KOPT-K1 (cell line): ENCODE data around the gene SLC2A1.

Source experiments
- H3K27ac ChIP-seq: fragments of 200-600 bp; sonication (generic); 2 replicates; pipeline ENCODE4 v1.5.1; 2016; ENCODE audit warnings: antibody characterized with exemption, mild to moderate bottlenecking, low read depth, low read length; ENCODE audit not compliant: poor library complexity, severe bottlenecking
- H3K36me3 ChIP-seq: fragments of 200-600 bp; sonication (generic); 2 replicates; pipeline ENCODE4 v1.5.1; 2017; ENCODE audit warnings: antibody characterized with exemption, mild to moderate bottlenecking, low read length, moderate library complexity; ENCODE audit not compliant: insufficient read depth
- H3K9me3 ChIP-seq: fragments of 200-600 bp; sonication (generic); 2 replicates; pipeline ENCODE4 v1.5.1; 2017; ENCODE audit warnings: antibody characterized with exemption, low read length, mild to moderate bottlenecking; ENCODE audit not compliant: insufficient read depth, poor library complexity, severe bottlenecking

Gene SLC2A1

GRCh38 chr1:42971841-42972291, 13.2 kb upstream of the SLC2A1 start:
- H3K27ac ChIP-seq, result no peak overlapping the region
- H3K36me3 ChIP-seq, result no peaks in the 10 kb centered on the region
- H3K9me3 ChIP-seq, result no peaks in the 10 kb centered on the region

- Histone ChIP-seq H3K36me3 (no peaks in the 10 kb centered on the region), H3K9me3 (no peaks in the 10 kb centered on the region), H3K27ac (no peak overlapping the region)
These were observed 11.5 kb upstream of the SLC2A1 start for GRCh38 chr1:42970143-42970542.

- H3K36me3 ChIP-seq, result no peaks in the 10 kb centered on the region
- no peaks in the 10 kb centered on the region for H3K9me3 ChIP-seq
- no peak overlapping the region for H3K27ac ChIP-seq
These were observed 10.0 kb upstream of the SLC2A1 start for GRCh38 chr1:42968654-42969053.

GRCh38 chr1:42966688-42967612, 8.3 kb upstream of the SLC2A1 start:
- no peaks in the 10 kb centered on the region for H3K36me3 ChIP-seq
- H3K9me3 ChIP-seq, result no peaks in the 10 kb centered on the region
- H3K27ac ChIP-seq, result no peak overlapping the region

- no peak overlapping the region for H3K27ac ChIP-seq
- H3K9me3 ChIP-seq, result no peaks in the 10 kb centered on the region
- H3K36me3 ChIP-seq, result no peaks in the 10 kb centered on the region
These were observed 6.7 kb upstream of the SLC2A1 start for GRCh38 chr1:42965378-42965777.

GRCh38 chr1:42964044-42964812, 5.6 kb upstream of the SLC2A1 start:
- H3K27ac ChIP-seq, result no peak overlapping the region
- no peaks in the 10 kb centered on the region for H3K9me3 ChIP-seq
- no peaks in the 10 kb centered on the region for H3K36me3 ChIP-seq

GRCh38 chr1:42963378-42964043, 4.8 kb upstream of the SLC2A1 start:
- H3K36me3 ChIP-seq, result no peaks in the 10 kb centered on the region
- no peak overlapping the region for H3K27ac ChIP-seq
- no peaks in the 10 kb centered on the region for H3K9me3 ChIP-seq

- Histone ChIP-seq H3K27ac (no peak overlapping the region), H3K36me3 (no peaks in the 10 kb centered on the region), H3K9me3 (no peaks in the 10 kb centered on the region)
These were observed 4.1 kb upstream of the SLC2A1 start for GRCh38 chr1:42962641-42963377.

GRCh38 chr1:42961312-42962091, 2.8 kb upstream of the SLC2A1 start:
- Histone ChIP-seq H3K27ac (no peak overlapping the region), H3K36me3 (no peaks in the 10 kb centered on the region), H3K9me3 (no peaks in the 10 kb centered on the region)

- no peaks in the 10 kb centered on the region for H3K9me3 ChIP-seq
- no peak overlapping the region for H3K27ac ChIP-seq
- H3K36me3 ChIP-seq, result peaks cover 4% of the 10 kb centered on the region; the same call in 1 of the 2 replicates
These were observed 2.1 kb upstream of the SLC2A1 start for GRCh38 chr1:42960566-42961311.

- Histone ChIP-seq H3K27ac (no peak overlapping the region), H3K36me3 (peaks cover 10% of the 10 kb centered on the region), H3K9me3 (no peaks in the 10 kb centered on the region)
These were observed 1.4 kb upstream of the SLC2A1 start for GRCh38 chr1:42960122-42960390.

- peak overlapping the region; percentile 78 for H3K27ac ChIP-seq
- peaks cover 31% of the 10 kb centered on the region for H3K36me3 ChIP-seq
- no peaks in the 10 kb centered on the region for H3K9me3 ChIP-seq
These were observed 684 bp downstream of the SLC2A1 start for GRCh38 chr1:42957880-42958487.

GRCh38 chr1:42957229-42957879, 1.3 kb downstream of the SLC2A1 start:
- Histone ChIP-seq H3K9me3 (no peaks in the 10 kb centered on the region), H3K36me3 (peaks cover 37% of the 10 kb centered on the region), H3K27ac (peak overlapping the region; percentile 78)
